HepG2 (cell line): ENCODE measurements around the gene SUPT4H1. TPM values are rescaled to one million over a fixed set of nuclear protein-coding genes. Genes with fewer than 3 reads are reported as not detected.

ENCODE experiments used
- JDP2 ChIP-seq: sonication (generic); formaldehyde crosslinking; IDR thresholded peaks from 2 replicates; pipeline ENCODE4 v1.8.1; 2022; ENCODE audit warnings: missing genetic modification reagents, borderline replicate concordance
- MED13 ChIP-seq: sonication (generic); formaldehyde crosslinking; IDR thresholded peaks from 2 replicates; pipeline ENCODE4 v1.5.0; 2020; ENCODE audit warnings: missing genetic modification reagents
- NR2C2 ChIP-seq: sonication (generic); formaldehyde crosslinking; IDR thresholded peaks from 2 replicates; pipeline ENCODE4 v1.4.0; 2020; ENCODE audit warnings: missing genetic modification reagents, mild to moderate bottlenecking, moderate library complexity, borderline replicate concordance
- TARDBP ChIP-seq: sonication (generic); formaldehyde crosslinking; IDR thresholded peaks from 2 replicates; pipeline ENCODE4 v1.8.0; 2022; ENCODE audit warnings: mild to moderate bottlenecking, missing genetic modification reagents
- ZKSCAN8 ChIP-seq: IDR thresholded peaks from 2 replicates; pipeline ENCODE4 v1.6.1; 2016; ENCODE audit warnings: borderline replicate concordance, missing genetic modification reagents, missing compliant biosample characterization
- ZNF3 ChIP-seq: IDR thresholded peaks from 2 replicates; pipeline ENCODE4 v1.7.0; 2017; ENCODE audit warnings: inconsistent platforms
- ZNF333 ChIP-seq: sonication (generic); formaldehyde crosslinking; IDR thresholded peaks from 2 replicates; pipeline ENCODE4 v1.4.0; 2020; ENCODE audit warnings: mild to moderate bottlenecking, missing genetic modification reagents, borderline replicate concordance
- ZNF343 ChIP-seq: sonication (generic); formaldehyde crosslinking; IDR thresholded peaks from 2 replicates; pipeline ENCODE4 v1.4.0; 2020; ENCODE audit warnings: mild to moderate bottlenecking, missing genetic modification reagents
- ZNF530 ChIP-seq: sonication (generic); formaldehyde crosslinking; IDR thresholded peaks from 2 replicates; pipeline ENCODE4 v1.5.0; 2020; ENCODE audit warnings: low read depth, mild to moderate bottlenecking, missing genetic modification reagents
- ZNF737 ChIP-seq: sonication (generic); formaldehyde crosslinking; IDR thresholded peaks from 2 replicates; pipeline ENCODE4 v1.5.0; 2020; ENCODE audit warnings: missing genetic modification reagents, mild to moderate bottlenecking, borderline replicate concordance
- ZNF773 ChIP-seq: sonication (generic); formaldehyde crosslinking; IDR thresholded peaks from 2 replicates; pipeline ENCODE4 v1.4.0; 2020; ENCODE audit warnings: missing genetic modification reagents, borderline replicate concordance
- polyA plus RNA-seq, 8 experiments: library from polyadenylated mRNA; depleted of rRNA in 3 of 8; stranded (reverse) in 7 of 8; unstranded in 1 of 8; fragments of >200 nt; fragmentation: Illumina TruSeq in 4 of 8; extraction: Trizol in 4 of 8; gene quantifications; 2 replicates each; pipeline versions ENCODE4 v1.2.1 to v1.2.3, GENCODE V29; 2011 to 2016; ENCODE audit warnings: low read depth in 4 of 8, missing spikeins in 1 of 8, mixed read lengths in 1 of 8; ENCODE audit not compliant: insufficient read depth in 1 of 8
- total RNA-seq, 5 experiments: library from RNA; depleted of rRNA; stranded (reverse); fragments of >200 nt; fragmentation: Illumina TruSeq; extraction: Trizol; gene quantifications; 2 replicates each; pipeline ENCODE4 v1.2.3, GENCODE V29; 2016; ENCODE audit warnings: low read depth in 1 of 5
- TF ChIP-seq, protein P1 (sequence below): sonication (generic); formaldehyde crosslinking; IDR thresholded peaks from 2 replicates; pipeline ENCODE4 v1.5.0; 2020; ENCODE audit warnings: mild to moderate bottlenecking, missing genetic modification reagents
- TF ChIP-seq, protein P2 (sequence below), 2 experiments: sonication (generic) in 1 of 2; formaldehyde crosslinking in 1 of 2; IDR thresholded peaks; 2 replicates each; pipeline versions ENCODE4 v1.5.1 to v1.6.1; 2011 to 2020; ENCODE audit warnings: borderline replicate concordance in 1 of 2, low read depth in 1 of 2, low read length in 1 of 2, mild to moderate bottlenecking in 1 of 2, missing genetic modification reagents in 1 of 2, moderate library complexity in 1 of 2
- TF ChIP-seq, protein P3 (sequence below): sonication (generic); formaldehyde crosslinking; IDR thresholded peaks from 2 replicates; pipeline ENCODE4 v1.8.1; 2023; ENCODE audit warnings: mild to moderate bottlenecking, missing genetic modification reagents
- TF ChIP-seq, protein P4 (sequence below): sonication (generic); formaldehyde crosslinking; IDR thresholded peaks from one replicate; pipeline ENCODE4 v1.5.1; 2020; ENCODE audit warnings: mild to moderate bottlenecking, missing genetic modification reagents; ENCODE audit errors: not compliant biosample characterization

SUPT4H1 gene
- total and polyA plus RNA-seq, 2 of the 13 experiments (the other 11 are each of a cell fraction or from before 2014, with no cell fraction given), result 155 to 244 TPM

DNA sequence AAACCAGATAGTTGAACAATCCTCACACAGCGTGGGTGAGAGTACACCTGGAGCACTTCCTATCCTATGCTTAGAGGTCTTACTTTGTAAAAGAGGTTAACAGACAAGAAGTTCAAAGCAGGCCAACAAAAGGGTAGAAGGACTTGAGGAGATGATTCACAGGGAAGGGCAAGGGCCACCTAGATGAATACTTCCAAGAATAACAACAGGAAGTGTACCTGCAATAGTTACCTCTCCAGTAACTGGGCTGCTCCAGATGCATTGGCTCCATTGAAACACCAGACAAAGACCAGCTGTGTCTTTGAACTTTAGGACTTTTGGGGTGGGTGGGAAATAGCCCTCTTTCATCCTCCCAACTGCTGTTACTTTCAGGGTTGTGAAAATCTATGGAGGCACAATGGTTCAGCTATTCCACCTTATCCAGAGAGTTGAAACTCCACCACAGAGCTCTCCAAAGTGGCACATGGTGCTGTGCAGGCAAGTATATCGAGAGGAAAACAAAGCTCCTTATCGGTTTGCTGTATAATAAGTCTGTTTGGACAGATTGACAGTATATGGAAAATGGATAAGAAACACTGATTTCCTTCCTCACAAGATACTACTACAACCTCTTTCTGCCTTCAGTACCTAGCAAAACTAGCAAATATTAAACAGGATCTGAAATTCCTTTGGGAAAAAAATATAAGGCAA lies 42.7 kb upstream of the SUPT4H1 start (continued):
- no peak for TF ChIP-seq ZNF343 (CRISPR knock-in tag)
- no peak for TF ChIP-seq JDP2 (CRISPR knock-in tag)
- TF ChIP-seq ZKSCAN8 (CRISPR knock-in tag), result peak; percentile 78
- TF ChIP-seq, protein P1, sequence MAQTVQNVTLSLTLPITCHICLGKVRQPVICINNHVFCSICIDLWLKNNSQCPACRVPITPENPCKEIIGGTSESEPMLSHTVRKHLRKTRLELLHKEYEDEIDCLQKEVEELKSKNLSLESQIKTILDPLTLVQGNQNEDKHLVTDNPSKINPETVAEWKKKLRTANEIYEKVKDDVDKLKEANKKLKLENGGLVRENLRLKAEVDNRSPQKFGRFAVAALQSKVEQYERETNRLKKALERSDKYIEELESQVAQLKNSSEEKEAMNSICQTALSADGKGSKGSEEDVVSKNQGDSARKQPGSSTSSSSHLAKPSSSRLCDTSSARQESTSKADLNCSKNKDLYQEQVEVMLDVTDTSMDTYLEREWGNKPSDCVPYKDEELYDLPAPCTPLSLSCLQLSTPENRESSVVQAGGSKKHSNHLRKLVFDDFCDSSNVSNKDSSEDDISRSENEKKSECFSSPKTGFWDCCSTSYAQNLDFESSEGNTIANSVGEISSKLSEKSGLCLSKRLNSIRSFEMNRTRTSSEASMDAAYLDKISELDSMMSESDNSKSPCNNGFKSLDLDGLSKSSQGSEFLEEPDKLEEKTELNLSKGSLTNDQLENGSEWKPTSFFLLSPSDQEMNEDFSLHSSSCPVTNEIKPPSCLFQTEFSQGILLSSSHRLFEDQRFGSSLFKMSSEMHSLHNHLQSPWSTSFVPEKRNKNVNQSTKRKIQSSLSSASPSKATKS (CRISPR knock-in tag), result no peak
- TF ChIP-seq ZNF3 (CRISPR knock-in tag), result no peak; the same call in 1 of the 2 replicates
- TF ChIP-seq ZNF773, result no peak
- TF ChIP-seq, protein P2, sequence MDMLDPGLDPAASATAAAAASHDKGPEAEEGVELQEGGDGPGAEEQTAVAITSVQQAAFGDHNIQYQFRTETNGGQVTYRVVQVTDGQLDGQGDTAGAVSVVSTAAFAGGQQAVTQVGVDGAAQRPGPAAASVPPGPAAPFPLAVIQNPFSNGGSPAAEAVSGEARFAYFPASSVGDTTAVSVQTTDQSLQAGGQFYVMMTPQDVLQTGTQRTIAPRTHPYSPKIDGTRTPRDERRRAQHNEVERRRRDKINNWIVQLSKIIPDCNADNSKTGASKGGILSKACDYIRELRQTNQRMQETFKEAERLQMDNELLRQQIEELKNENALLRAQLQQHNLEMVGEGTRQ (IDR thresholded peaks at IDR 0.05; ENCODE audit: low read depth, low read length), result no peak; the same call in 1 of the 2 replicates
- TF ChIP-seq, protein P2 (CRISPR knock-in tag; IDR thresholded peaks at IDR 0.05; ENCODE audit: borderline replicate concordance), result no peak
- no peak for TF ChIP-seq ZNF737 (CRISPR knock-in tag)
- TF ChIP-seq ZNF530 (CRISPR knock-in tag), result no peak
- TF ChIP-seq, protein P3, sequence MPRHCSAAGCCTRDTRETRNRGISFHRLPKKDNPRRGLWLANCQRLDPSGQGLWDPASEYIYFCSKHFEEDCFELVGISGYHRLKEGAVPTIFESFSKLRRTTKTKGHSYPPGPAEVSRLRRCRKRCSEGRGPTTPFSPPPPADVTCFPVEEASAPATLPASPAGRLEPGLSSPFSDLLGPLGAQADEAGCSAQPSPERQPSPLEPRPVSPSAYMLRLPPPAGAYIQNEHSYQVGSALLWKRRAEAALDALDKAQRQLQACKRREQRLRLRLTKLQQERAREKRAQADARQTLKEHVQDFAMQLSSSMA (CRISPR knock-in tag), result no peak
- TF ChIP-seq MED13 (CRISPR knock-in tag), result peak; percentile 91
- TF ChIP-seq, protein P4, sequence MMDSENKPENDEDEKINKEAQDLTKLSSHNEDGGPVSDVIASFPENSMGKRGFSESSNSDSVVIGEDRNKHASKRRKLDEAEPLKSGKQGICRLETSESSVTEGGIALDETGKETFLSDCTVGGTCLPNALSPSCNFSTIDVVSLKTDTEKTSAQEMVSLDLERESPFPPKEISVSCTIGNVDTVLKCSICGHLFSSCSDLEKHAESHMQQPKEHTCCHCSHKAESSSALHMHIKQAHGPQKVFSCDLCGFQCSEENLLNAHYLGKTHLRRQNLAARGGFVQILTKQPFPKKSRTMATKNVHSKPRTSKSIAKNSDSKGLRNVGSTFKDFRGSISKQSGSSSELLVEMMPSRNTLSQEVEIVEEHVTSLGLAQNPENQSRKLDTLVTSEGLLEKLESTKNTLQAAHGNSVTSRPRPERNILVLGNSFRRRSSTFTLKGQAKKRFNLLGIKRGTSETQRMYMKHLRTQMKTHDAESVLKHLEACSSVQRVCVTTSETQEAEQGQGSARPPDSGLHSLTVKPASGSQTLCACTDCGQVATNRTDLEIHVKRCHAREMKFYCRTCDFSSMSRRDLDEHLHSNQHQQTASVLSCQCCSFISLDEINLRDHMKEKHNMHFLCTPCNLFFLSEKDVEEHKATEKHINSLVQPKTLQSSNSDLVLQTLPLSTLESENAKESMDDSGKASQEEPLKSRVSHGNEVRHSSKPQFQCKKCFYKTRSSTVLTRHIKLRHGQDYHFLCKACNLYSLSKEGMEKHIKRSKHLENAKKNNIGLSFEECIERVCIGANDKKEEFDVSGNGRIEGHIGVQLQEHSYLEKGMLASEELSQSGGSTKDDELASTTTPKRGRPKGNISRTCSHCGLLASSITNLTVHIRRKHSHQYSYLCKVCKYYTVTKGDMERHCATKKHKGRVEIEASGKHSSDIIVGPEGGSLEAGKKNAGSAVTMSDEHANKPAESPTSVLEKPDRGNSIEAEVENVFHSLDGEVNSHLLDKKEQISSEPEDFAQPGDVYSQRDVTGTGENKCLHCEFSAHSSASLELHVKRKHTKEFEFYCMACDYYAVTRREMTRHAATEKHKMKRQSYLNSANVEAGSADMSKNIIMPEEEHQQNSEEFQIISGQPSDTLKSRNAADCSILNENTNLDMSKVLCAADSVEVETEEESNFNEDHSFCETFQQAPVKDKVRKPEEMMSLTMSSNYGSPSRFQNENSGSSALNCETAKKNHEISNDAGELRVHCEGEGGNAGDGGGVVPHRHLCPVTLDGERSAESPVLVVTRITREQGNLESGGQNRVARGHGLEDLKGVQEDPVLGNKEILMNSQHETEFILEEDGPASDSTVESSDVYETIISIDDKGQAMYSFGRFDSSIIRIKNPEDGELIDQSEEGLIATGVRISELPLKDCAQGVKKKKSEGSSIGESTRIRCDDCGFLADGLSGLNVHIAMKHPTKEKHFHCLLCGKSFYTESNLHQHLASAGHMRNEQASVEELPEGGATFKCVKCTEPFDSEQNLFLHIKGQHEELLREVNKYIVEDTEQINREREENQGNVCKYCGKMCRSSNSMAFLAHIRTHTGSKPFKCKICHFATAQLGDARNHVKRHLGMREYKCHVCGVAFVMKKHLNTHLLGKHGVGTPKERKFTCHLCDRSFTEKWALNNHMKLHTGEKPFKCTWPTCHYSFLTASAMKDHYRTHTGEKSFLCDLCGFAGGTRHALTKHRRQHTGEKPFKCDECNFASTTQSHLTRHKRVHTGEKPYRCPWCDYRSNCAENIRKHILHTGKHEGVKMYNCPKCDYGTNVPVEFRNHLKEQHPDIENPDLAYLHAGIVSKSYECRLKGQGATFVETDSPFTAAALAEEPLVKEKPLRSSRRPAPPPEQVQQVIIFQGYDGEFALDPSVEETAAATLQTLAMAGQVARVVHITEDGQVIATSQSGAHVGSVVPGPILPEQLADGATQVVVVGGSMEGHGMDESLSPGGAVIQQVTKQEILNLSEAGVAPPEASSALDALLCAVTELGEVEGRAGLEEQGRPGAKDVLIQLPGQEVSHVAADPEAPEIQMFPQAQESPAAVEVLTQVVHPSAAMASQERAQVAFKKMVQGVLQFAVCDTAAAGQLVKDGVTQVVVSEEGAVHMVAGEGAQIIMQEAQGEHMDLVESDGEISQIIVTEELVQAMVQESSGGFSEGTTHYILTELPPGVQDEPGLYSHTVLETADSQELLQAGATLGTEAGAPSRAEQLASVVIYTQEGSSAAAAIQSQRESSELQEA (CRISPR knock-in tag), result no peak
- TF ChIP-seq TARDBP (CRISPR knock-in tag), result peak; percentile 56; the same call in 1 of the 2 replicates
- no peak for TF ChIP-seq ZNF333 (CRISPR knock-in tag)
- TF ChIP-seq NR2C2, result 0 out of 2 replicates have a peak, but pooled peaks have one; percentile 52
